SK-N-SH treated with all-trans-retinoic acid at 6 μM for 48 hours (cell line): ENCODE measurements around the gene SLC34A1.

Experiments used
- ARNTL ChIP-seq: fragments of 450-650 bp; formaldehyde crosslinking; IDR thresholded peaks from 2 replicates; pipeline ENCODE4 v1.5.0; 2020; ENCODE audit warnings: low read depth, mild to moderate bottlenecking, moderate library complexity, borderline replicate concordance
- CREB5 ChIP-seq: fragments of 250-450 bp; sonication (Bioruptor Pico); IDR thresholded peaks from 2 replicates; pipeline ENCODE4 v1.5.1; 2020; ENCODE audit warnings: low read depth, mild to moderate bottlenecking, moderate library complexity
- PATZ1 ChIP-seq: fragments of 250-450 bp; sonication (Bioruptor Pico); IDR thresholded peaks from 2 replicates; pipeline ENCODE4 v1.8.0; 2020; ENCODE audit warnings: mild to moderate bottlenecking, moderate library complexity, borderline replicate concordance
- POU6F1 ChIP-seq: fragments of 250-450 bp; sonication (Bioruptor Pico); IDR thresholded peaks from 2 replicates; pipeline ENCODE4 v1.8.0; 2021; ENCODE audit warnings: low read depth, mild to moderate bottlenecking, moderate library complexity, borderline replicate concordance
- SNAI2 ChIP-seq: fragments of 250-450 bp; sonication (Bioruptor Pico); IDR thresholded peaks from 2 replicates; pipeline ENCODE4 v1.5.0; 2020; ENCODE audit warnings: mild to moderate bottlenecking, moderate library complexity
- ZFP3 ChIP-seq: fragments of 250-450 bp; sonication (Bioruptor Pico); IDR thresholded peaks from 2 replicates; pipeline ENCODE4 v1.5.0; 2020; ENCODE audit warnings: mild to moderate bottlenecking, moderate library complexity
- ZNF565 ChIP-seq: fragments of 450-650 bp; formaldehyde crosslinking; conservative IDR thresholded peaks from 2 replicates; pipeline ENCODE4 v1.5.0; 2020; ENCODE audit warnings: low read depth, mild to moderate bottlenecking, moderate library complexity

- TF ChIP-seq POU6F1 (CRISPR knock-in tag) = no peak
- no peak for TF ChIP-seq ZFP3 (CRISPR knock-in tag)
- TF ChIP-seq ARNTL (CRISPR knock-in tag) = no peak
- TF ChIP-seq PATZ1 = no peak
- no peak for TF ChIP-seq SNAI2 (CRISPR knock-in tag)
- no peak for TF ChIP-seq CREB5 (CRISPR knock-in tag)
- TF ChIP-seq ZNF565 (CRISPR knock-in tag) = no peak
These were observed 45.8 kb upstream of the SLC34A1 start for GRCh38 chr5:177338251-177339106.
